GOT3 (cell line): ENCODE results near the gene KRT12.
"Not testable (repeated sequence)": the region's sequence is repeated elsewhere in the genome, so short reads cannot be mapped to it uniquely, and the experiment has no call there.

ENCODE experiments used
- DNase-seq: peaks from one replicate; lab custom pipeline; 2025; ENCODE audit warnings: mixed read lengths; lab: John Stamatoyannopoulos, UW

The KRT12 gene

DNA sequence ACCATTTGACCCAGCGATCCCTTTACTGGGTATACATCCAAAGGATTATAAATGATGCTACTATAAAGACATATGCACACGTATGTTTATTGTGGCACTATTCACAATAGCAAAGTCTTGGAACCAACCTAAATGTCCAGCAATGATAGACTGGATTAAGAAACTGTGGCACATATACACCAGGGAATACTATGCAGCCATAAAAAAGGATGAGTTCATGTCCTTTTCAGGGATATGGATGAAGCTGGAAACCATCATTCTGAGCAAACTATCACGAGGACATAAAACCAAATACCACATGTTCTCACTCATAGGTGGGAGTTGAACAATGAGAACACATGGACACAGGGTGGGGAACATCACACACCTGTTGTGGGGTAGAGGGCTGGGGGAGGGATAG is 52.4 kb downstream of the KRT12 start:
- not testable (repeated sequence) for DNase-seq

DNA sequence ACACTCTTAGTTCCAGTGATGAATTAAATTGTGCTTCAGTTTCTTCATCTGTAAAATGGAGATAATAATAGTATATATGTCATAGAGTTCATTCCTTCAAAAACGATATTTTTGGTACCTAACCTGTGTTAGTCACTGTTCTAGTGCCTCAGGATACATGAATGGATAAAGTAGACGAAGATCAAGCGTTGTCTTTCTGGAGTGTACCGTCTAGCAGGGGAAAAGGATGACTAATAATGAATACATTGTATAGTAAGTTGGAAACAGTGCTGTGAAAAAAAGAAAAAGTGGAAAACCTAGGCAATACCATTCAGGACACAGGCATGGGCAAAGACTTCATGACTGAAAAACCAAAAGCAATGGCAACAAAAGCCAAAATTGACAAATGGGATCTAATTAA is 53.2 kb downstream of the KRT12 start:
- no peak for DNase-seq

- DNase-seq, result no peak
These were observed 54.4 kb downstream of the KRT12 start for GRCh38 chr17:40812639-40813038.
